NCI-H146 (cell line): Measurements from ENCODE around the gene TMEM86A.

Experiments
- DNase-seq: peaks from one replicate; lab custom pipeline; 2025; lab: John Stamatoyannopoulos, UW

TMEM86A gene

DNA sequence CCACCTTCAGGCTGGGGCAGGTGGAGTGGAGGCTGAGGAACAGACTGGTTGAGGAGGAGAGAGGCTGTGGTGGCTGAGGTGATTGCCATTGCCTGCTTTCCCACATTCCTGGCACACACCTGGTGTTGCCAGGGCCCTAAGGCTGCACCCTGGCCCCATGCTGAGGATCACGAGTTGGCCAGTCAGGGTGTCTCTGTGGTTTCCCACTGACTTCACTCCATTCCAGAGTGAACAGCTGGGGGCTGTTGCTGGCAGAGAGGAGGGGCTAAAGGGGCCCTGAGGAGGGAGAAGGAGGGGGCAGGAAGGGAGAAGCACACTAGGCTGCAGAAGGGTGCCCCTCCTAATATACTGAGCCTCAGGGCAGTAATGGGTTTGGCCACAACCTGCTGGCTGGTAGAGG is 1.8 kb downstream of the TMEM86A start:
- DNase-seq: no peak

DNA sequence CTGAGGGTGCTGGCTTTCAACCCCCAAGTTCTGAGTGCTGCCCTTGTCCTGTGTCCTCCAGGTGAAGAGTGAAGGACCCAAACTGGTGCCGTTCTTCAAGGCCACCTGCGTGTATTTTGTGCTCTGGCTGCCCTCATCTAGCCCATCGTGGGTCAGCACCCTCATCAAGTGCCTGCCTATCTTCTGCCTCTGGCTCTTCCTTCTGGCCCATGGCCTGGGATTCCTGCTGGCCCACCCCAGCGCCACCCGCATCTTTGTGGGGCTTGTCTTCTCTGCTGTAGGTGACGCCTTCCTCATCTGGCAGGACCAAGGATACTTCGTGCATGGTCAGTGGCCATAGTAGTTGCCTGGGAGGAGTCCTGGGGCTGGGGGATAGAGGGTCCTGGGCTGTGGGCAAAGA is 2.3 kb downstream of the TMEM86A start:
- no peak for DNase-seq

DNA sequence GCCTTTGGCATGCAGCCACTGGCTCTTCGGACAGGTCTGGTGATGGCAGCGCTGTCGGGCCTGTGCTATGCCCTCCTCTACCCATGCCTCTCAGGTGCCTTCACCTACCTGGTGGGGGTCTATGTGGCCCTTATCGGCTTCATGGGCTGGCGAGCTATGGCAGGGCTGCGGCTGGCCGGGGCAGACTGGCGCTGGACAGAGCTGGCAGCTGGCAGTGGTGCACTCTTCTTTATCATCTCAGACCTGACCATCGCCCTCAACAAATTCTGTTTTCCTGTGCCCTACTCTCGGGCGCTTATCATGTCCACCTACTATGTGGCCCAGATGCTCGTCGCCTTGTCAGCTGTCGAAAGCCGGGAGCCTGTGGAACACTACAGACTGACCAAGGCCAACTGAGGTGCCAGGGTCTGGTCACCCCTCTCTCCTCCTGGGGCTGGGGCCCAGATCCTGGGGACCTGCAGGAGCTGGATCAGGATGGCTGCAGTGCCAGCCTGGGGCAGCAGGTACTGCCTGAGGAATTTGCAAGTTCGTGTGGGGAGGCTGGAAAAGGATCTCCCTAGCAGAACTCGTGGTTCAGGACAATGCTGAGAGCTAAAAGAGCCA is 3.1 kb downstream of the TMEM86A start:
- no peak for DNase-seq

DNA sequence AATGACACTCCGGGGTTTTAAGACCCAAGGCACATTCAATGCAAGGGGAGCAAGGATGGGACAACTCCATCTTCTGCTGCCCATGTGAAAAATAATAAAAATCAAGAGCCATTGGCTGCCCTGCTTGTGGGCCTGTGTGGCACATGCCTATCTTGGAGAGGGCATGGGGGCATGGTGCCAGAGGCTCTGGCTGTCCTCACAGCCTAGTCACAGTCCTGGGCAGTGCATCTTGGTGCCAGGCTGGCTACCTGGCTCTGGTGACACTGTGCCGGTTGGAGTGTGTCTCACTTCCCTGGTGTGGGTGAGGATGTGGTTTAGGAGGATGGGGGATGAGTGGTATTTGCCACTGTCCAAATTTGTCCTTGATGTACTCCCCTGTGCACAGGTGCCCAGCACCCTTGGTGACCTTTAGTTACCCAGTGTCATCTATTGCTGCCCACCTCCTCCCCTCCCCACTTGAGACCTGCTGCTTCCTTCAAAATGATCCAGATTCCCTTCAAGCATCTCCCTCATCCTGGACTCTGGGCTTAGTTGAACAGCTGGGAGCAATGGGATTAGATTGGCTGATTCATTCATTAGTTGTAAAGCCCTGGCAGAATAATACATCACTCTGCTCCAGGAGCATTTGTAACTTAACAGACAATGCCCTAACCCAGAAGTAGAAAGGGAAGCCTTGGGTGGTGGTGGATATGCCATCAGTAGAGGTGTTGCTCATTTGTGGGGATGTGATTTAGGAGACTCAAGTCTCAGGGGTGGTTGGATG is 4.6 kb downstream of the TMEM86A start:
- DNase-seq: no peak

DNA sequence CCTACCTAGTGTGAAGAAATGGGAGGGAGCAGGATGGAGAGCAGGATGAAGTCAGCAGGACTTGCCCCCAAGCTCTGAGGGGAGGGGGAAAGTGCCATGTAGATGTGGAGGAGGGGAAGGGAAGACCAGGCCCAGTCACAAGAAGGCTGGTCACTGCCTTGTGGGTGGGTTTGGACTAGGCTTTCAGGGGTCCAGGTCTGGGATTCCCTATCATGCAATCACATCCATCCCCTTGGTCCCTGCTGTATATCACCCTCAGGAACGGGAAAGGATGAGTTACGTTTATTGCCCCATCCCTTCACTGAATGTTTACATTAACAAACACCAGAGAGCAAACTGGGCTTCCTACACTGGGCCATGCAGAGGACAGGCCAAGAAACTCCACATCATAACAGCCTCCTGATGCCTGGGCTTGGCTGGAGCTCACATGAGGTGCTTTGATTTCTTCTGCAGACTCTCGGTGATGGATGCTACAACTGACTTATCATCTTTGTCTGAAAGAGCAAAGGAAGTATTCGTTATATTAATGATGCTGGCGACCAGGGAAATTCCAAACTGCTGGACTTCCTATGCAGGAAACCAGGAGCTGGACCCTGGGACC is 5.6 kb downstream of the TMEM86A start:
- DNase-seq: no peak

DNA sequence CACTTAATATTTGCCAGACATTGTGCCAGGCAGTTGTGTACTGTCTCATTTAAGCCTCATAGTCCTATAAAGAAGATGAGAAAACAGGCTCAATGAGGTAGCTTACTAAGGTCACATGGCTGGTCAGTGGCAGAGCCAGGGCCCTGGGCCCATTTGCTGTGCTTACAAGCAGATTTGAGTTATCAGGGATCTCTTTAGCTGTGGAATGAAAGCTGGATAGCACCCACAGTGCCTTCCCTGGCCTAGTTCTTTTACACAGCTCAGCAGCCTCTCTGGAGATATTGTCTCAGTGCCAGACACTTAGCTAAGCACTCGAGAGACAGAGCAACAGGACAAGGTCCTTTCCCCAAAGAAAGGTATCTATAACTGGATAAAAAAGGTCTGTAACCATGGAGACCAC is 6.1 kb downstream of the TMEM86A start:
- no peak for DNase-seq

DNA sequence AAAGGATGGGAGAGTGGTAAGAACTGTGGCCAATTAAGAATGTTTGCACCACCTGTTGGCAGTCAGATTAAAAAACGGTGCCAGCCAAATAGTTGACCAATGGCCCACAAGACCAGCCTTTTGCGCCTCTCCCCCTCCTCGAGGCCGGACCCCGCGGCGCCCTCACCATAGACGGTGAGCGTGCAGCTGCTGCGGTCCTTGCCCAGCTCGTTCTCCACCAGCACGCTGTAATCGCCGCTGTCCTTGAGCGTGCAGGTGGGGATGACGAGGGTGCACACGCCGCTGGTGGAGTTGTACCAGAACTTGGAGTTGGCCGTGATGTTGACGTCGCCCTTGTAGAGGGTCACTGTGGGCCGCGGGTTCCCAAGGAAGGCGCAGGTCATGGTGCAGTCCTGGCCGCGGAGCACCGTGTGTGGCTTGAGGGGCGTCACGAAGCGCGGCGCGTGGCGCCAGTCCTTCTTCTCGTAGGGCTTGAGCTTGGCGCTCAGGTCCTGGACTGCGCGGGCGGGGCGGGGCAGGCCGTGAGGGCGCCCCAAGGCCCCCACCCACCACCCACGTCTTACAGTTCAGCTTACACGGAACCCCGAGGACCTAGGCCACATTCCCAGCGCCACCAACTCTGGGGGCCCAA is 7.2 kb downstream of the TMEM86A start:
- peak; percentile 14 for DNase-seq

DNA sequence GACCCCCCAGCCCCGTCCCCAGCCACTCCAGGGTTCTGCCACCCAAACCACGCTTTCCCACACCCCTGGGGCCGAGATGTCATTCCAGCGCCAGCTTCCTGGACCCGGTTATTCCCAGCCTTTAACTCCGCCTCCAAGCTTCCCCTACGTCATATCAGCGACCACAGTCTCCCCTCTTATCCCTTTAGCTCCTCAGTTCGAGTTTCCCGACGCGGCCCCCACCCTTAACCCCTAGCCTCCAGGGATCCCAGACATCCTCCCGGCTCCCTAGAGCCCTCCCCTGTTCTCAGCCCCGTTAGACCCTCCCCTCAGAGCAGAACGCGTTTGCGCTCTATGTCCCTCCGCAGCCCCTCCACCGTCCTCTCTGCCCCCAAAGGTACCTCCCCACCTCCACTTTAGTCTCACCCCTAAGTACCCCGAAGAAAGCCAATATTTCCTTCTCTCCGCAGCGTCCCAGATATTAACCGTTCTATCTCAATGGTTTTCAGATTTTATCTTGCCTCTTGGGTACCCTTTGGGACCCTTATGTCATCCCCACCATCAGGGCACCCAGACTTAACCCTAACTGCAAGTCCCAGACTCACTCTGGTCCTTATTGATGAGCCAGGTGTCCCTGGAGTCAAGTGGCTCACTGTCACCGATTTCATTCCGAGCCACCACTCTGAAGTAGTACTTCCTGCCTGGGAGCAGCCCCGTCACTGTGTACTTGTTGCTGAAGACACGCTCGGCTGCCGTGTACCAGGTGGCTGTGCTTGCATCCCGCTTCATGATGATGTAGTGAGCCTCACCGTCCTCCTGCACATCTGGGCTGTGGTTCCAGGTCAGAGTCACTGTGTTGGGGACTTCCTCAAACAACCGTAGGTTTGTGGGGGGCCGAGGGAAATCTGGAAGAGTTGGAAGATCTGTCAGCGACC is 8.0 kb downstream of the TMEM86A start:
- peak; percentile 21 for DNase-seq

DNA sequence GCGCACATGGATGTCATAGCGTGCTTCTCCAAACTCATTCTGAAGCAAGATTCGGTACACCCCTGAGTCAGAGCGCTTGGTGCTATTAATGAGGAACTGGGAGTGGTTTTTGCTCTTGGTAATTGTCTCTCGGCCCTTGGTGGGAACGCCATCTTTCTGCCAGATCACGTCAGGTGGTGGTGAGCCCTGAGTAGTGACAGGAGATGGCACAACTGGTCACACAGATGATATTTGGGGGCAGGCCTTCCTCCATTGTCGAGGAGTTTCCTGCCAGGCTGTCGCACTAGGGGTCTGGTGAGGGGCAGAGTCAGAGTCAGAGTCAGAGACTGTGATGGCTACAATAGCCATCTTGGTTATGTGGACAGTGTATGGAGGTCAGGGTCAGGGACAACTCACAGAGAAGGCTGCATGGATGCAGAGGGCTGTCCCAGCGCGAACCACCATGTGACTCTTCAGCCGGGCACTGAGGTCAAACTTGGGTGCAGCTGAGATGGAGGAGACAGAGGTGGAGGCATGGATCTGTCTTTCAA is 9.3 kb downstream of the TMEM86A start:
- no peak for DNase-seq

DNA sequence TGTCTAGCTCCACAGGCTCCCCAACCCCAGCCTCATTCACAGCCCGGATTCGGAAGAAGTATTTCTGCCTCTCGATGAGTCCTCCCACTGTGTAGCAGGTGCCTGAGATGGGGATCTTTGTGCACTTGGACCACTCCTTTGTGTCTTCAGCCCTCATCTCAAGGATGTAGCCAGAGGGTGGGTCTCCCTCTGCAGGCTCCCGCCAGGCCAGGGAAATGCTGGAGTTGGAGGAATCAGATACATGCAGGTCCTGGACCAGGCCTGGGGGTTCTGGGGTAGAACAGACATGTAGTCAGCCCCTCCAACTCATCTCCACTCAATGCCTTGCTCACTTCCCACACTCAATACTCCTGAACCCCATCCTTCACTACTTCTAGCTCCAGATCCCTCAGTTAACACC is 10.8 kb downstream of the TMEM86A start:
- no peak for DNase-seq

DNA sequence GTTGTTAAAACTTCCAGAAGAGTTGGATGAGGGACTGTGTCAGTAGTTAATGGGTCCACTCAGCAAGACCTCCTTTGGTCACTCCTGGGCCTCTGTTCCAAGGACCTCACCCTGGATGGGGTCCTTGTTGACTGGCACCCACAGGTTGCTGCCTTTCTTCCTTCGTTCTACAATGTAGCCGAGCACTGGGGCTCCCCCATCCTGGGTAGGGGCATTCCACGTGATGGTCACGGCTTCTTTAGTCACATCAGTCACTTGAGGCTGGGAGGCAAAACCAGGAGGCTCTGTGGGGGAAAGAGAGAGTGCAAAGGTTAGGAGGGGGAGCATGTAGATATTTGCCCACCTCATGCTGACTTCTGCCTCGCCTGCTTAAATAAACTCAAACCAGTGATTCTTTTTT is 12.0 kb downstream of the TMEM86A start:
- no peak for DNase-seq

DNA sequence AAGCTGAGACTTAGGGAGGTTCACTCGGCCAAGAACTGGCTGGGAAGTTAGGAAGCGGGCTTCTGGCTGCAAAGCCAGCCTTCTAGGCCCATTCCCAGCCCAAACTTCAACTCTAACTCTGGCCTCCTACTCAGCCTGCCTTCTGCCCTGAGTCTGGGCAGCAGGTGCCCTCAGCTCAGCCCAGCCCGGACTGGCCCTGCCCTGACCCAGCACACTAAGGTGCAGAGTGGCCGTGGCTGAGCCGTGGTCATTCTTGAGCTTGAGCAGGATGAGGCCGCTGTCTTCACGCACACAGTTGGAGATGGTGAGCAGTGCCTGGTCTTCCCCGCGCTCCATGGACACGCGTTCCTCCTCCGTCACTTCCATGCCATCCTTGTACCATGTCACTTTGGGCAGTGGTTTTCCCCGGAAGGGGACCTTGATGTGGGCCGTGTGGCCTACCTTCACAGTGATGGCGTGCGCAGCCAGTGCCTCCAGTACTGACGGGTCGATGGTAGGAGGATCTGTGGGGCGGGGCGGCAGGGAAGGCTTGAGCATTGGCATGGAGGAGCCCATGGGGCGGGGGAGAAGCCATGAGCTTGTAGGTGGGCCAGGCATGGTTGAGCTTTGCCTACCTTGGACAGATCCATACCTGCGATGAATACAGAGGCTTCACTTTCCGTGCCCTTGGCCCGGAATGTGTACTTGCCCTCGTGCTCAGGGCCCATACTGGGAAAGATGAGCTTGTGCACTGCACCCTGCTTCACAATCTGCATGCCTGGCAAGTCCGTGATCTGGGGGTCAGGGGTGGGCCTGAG is 15.3 kb downstream of the TMEM86A start:
- no peak for DNase-seq

DNA sequence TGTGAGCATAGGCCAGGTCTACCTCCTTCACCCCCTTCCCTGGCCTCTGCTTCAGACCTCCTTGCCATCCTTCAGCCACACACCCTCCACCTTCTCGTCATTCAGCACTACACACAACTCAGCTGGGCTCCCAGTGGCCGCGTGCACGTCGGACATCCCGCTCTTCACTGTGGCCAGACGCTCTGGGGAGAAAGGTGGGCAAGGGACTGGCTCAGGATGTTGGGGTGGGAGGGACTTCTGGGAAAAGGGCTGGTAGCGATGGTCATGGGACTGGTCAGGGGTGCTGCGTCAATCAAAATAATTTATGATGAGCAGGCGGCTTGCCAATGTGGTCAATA is 15.8 kb downstream of the TMEM86A start:
- no peak for DNase-seq

DNA sequence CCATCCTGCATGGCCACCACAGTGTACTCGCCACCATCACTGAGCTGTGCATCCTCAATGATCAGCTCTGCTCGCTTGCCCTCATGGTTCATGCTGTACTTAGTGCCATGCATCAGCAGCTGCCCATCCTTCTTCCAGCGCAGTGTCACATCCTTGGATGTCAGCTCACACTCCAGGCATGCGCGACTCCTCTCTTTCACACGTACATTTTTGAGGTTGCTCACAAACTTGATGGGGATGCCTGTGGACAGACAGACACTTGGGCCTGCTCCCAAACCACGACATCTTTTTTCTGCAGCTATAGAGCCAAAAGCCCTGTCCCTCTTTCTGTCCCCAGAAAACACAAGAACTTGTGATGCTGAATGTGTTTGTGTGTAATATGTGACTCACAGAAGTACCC is 16.9 kb downstream of the TMEM86A start:
- no peak for DNase-seq

DNA sequence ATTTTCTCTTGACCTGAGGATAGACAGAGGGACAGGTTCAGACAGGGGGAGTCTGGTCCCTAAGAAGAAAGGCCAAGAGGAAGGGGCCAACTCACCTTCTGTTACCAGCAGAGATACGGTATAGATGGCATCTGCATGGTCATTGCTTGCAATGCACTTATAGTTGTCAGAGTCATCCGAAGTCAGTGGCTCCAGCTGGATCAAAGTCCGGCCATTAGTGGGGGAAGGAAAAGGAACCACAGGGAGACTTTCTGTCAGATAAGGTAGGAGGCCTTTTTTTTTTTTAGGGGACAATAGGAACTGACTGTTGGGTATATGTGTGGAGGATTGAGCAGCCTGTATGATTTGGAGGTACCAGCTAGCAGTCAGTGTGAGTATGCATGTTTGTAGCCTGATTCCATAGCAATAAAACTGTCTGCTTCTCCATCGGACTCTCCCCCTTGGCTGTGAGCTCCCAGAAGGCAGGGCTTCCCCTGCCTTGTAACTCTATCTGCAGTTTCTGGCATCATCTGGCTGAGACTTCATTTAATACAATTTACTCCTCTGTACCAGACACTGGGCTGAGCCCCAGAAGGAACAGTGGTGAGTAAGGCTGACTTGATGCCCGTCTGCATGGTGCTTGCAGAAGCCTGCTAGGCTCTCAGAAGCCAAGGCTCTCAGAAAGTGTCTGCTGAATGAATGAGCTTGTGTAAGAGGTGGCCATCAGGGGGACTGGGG is 21.7 kb downstream of the TMEM86A start:
- DNase-seq: no peak

DNA sequence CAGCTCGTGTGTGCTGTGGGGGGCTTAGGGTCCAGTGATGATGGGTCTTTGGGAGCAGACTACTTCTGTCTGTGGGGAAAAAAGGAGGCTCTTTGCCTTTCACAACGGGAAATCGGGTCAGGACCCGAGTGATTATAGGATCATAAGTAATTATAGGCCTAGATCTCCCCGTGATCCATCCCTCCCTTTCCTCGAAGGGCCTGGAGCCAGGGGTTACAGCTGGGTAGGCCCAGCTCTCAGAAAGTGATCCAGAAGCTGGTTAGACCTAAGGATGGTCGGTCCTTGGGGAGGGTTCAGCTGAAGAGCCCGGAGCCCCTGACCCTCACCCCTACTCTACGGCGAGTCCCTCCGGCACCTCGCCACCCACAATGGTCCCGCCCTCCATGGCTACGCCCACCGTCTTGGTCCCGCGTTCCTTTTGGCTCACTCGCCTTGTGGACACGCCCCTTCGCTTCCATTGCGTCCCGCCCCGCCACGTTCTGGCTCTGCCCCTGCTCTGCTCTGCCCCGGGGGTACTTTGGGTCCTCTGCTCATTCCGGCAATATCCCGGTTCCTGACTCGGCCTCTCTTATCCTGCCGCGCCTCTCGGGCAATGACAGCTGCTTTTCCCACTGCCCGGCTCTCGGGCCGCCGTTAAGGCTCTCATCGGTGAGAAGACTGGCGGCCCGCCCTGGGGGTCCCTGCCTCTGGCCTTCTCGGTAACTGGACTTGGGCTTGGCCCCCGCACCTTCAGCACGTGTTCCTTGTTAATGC is 22.4 kb downstream of the TMEM86A start:
- peak; percentile 70 for DNase-seq

DNA sequence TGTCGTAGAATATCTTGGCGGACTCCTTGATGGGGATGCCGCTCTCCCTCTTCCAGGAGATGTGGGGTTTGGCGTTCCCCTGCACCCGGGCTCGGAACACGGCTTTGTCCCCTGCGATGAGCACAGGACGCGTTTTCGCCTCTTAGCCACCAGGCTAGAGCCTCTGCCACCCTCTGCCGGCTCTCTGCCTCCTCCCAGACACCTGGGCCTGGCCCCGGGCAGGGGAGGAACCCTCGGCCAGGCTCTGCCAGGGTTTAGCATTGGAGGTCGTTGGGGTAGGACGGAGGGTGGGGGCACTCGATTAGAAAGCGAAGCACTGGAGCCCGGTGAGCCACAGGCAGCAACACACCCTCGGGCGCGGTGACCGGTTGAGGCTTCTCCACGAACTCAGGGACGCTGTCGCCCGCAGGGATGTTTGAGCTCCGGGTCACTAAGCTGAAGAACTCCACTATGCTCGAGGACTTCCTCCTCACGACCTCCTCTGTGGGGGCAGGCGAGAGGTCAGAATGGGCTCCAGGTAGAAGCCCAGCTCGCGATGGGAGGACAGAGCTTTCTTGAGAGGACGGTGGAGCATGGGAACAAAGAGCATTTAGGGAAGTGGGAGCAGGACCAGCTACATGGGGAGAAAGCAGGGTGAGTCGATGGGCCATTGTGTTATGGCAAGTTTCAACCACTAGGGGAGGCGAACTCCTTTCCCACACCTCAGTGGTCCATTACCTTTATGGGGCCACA is 23.1 kb downstream of the TMEM86A start:
- peak; percentile 54 for DNase-seq

DNA sequence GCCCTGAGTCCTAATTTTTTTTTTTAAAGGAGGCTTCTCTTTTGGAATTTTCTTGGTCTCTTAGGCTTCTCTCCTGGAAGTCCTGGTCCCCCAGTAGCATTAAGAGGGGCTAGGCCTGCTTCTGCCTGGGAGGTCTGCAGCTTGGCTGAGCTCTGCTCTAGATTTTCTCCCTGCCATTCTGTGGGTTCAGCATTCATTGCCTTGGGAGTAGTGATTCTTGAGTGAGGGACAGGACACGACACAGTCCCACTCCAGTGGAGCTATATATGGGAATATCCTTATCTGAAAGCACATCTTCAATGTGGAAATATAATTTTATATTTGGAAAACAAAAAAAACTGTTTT is 23.7 kb downstream of the TMEM86A start:
- no peak for DNase-seq

DNA sequence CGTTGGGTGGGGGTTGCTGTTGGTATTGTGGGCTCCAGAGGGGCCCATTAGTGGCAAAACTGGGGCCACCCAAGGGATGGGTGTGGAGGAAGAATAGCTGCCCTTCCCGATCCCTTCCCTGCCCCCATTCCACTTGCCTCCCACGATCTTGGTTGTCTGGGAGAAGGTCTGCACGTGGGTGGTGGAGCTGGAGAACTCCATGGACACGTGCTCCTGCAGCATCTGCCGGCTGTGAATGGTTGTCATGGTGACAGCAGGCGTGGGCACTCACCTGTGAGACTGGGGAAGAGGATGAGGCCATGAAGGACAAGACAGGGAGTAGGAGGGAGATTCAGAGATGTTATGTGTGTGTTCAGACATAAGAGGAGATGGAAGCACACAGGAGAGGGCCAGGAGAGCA is 25.4 kb downstream of the TMEM86A start:
- peak; percentile 59 for DNase-seq
